ENCODE data around the gene HOXB7.

The HOXB7 gene

DNA sequence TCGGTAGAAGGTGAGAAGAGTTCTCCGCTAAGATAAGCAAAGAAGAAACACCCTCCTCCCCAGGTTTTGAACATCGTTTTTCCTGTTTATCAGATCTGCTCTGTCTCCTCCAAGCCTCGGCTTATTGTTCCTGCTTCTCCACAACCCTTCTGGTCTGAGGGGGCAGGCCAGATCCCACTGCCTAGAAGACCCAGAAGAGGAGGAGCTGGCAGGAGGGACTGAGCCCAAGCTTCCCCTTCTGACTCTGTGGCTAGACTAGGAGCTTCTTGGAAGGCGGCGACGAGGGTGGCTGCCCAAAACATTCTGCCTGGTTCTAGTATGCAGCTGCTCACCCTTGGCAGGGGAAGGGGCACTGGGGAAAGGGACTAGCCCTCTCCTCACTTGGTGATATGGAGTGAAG is 12.1 kb downstream of the HOXB7 start:
- H3K4me3 ChIP-seq (replicated peaks; ENCODE audit: low read depth, low read length), result no peak overlapping the region
- TF ChIP-seq, protein P1, sequence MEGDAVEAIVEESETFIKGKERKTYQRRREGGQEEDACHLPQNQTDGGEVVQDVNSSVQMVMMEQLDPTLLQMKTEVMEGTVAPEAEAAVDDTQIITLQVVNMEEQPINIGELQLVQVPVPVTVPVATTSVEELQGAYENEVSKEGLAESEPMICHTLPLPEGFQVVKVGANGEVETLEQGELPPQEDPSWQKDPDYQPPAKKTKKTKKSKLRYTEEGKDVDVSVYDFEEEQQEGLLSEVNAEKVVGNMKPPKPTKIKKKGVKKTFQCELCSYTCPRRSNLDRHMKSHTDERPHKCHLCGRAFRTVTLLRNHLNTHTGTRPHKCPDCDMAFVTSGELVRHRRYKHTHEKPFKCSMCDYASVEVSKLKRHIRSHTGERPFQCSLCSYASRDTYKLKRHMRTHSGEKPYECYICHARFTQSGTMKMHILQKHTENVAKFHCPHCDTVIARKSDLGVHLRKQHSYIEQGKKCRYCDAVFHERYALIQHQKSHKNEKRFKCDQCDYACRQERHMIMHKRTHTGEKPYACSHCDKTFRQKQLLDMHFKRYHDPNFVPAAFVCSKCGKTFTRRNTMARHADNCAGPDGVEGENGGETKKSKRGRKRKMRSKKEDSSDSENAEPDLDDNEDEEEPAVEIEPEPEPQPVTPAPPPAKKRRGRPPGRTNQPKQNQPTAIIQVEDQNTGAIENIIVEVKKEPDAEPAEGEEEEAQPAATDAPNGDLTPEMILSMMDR (IDR thresholded peaks at IDR 0.05; ENCODE audit: insufficient read depth, low read length, poor library complexity, severe bottlenecking), result no peak
- peaks cover 4% of the 10 kb centered on the region; the same call in 1 of the 2 replicates for H3K27me3 ChIP-seq (replicated peaks; ENCODE audit: control insufficient read depth, insufficient read depth, low read length)
- no peak for DNase-seq (ENCODE audit: extremely low read depth, insufficient read length)
- no peaks in the 10 kb centered on the region; the same call in 1 of the 2 replicates for H3K36me3 ChIP-seq (ENCODE audit: control insufficient read depth, insufficient read depth, low read length)

DNA sequence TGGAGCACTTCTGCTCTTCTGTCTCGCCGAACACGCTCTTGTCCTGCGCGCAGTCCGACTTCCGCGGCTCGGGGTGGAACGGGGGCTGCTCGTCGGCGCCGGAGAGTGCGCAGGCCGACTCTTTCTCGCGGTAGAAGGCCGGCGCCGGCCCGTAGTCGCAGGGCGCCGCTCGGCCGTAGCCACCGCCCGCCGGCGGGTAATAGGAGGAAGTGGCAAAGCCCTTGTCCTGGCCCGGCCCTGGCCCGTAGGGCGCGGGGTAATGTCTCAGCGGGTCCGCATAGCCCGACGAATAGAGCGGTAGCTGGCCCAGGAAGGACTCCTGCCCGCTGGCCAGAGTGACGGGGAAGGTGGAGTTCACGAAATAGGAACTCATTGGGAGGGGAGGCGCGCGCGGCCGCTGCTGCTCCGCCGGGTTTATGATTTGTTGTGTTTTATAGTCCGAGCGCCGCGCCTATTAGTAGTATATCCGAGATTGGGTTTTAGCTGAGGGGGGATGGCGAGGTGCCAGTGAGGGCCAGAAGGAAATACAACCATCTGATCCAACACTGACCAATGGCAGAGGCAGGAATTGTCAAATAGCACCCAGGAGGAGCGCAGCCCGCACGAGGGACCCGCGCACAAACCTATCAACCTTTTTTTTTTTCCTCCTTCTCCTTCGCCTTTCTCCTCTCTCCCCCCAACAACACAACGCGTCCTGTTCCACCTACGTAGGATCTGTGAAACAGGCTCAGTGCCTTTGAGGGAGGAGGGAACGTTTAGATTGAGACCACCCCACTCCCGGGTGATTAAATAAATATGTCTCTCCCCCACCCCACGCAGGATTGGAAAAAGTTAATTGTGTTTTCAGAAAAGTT is 12.8 kb downstream of the HOXB7 start:
- peak overlapping the region; percentile 57 for H3K4me3 ChIP-seq (replicated peaks; ENCODE audit: low read depth, low read length)
- no peaks in the 10 kb centered on the region; the same call in 1 of the 2 replicates for H3K36me3 ChIP-seq (ENCODE audit: control insufficient read depth, insufficient read depth, low read length)
- TF ChIP-seq, protein P1 (IDR thresholded peaks at IDR 0.05; ENCODE audit: insufficient read depth, low read length, poor library complexity, severe bottlenecking), result no peak
- peaks cover 4% of the 10 kb centered on the region; the same call in 1 of the 2 replicates for H3K27me3 ChIP-seq (replicated peaks; ENCODE audit: control insufficient read depth, insufficient read depth, low read length)
- DNase-seq (ENCODE audit: extremely low read depth, insufficient read length), result peak; percentile 72

DNA sequence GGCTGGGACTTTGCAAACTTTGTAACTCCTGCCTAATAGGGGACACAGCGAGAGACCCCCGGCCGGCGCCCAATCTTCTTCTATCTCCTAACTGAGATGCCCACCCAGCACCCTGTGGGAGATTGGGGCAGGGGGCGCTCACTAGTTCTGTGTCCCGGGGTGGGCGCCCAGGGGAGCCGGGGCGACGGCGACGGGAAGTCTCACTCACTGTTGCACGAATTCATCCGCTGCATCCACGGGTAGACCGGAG is 13.4 kb downstream of the HOXB7 start:
- Histone ChIP-seq H3K4me3 (replicated peaks; ENCODE audit: low read depth, low read length) (peak overlapping the region; percentile 57), H3K27me3 (replicated peaks; ENCODE audit: control insufficient read depth, insufficient read depth, low read length) (peaks cover 4% of the 10 kb centered on the region; the same call in 1 of the 2 replicates), H3K36me3 (ENCODE audit: control insufficient read depth, insufficient read depth, low read length) (no peaks in the 10 kb centered on the region; the same call in 1 of the 2 replicates)
- TF ChIP-seq, protein P1 (IDR thresholded peaks at IDR 0.05; ENCODE audit: insufficient read depth, low read length, poor library complexity, severe bottlenecking), result no peak
- no peak for DNase-seq (ENCODE audit: extremely low read depth, insufficient read length)

DNA sequence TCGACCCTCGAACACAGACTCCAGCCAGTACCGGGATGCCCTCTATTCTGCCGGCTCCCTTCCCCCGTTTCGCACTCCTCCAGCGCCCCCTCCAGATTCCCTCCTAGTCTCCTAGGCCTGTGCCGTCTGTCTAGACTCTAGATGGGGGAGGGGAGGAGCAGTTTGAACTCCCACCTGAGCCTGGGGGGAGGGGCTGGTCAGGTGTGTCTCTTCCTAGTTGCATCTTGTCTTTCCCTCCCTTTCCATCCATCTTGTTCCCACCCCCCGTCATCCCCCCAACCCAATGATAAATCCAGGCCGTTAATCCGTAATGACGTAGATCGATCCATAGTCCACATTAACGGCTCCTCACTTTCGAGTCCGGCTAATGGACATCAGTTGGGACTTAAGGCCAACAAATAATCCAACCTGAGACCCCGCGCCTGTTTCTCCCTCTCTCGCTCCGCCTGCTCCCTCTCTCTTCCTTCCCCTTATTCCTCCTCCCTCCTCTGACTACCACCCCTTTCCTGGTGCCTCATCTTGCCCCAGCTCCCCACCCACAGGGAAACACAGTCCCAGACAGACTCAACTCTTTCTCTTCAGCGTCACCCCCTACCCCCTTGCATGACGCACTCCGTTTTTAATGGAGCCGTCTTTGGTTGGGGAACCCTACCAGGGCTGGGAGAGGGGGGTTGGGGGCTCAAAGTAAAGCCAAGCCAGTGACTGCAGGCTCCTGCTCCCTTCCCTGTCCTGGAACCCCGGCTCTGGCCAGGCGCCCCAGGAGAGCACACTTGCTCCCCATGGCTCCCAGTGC is 13.9 kb downstream of the HOXB7 start:
- no peak for DNase-seq (ENCODE audit: extremely low read depth, insufficient read length)
- TF ChIP-seq, protein P1 (IDR thresholded peaks at IDR 0.05; ENCODE audit: insufficient read depth, low read length, poor library complexity, severe bottlenecking), result no peak
- Histone ChIP-seq H3K4me3 (replicated peaks; ENCODE audit: low read depth, low read length) (peak overlapping the region; percentile 57), H3K36me3 (ENCODE audit: control insufficient read depth, insufficient read depth, low read length) (no peaks in the 10 kb centered on the region; the same call in 1 of the 2 replicates), H3K27me3 (replicated peaks; ENCODE audit: control insufficient read depth, insufficient read depth, low read length) (peaks cover 4% of the 10 kb centered on the region; the same call in 1 of the 2 replicates)

DNA sequence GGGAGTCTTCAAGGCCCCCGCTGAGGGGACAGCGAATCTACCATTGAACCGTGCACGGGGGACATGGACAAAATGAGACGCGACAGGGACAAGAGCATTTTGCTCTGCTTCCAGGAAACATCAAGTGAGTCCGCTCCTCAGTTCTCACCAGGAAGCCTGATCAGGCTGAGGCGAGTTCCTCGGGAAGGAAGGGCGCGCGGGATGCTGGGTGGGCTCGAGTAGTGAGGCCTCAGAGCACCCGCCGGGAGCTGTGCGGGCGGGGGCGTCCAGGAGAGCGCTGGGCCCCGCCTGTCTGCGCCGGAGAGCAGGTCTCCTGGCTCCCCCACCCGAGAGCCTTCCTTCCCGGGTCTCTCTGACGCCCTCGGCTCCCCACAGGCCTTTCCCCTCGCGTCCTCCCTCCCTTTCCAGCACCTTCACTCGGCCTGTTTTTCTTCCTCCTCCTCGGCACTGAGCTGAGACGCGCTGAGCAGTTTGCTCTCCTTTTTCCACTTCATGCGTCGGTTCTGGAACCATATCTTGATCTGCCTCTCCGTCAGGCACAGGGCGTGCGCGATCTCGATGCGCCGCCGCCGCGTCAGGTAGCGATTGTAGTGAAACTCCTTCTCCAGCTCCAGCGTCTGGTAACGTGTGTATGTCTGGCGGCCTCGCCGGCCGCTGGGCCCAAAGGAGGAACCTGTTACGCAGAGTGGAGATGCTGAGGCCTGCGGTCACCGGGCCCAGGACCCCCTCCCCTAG is 14.7 kb downstream of the HOXB7 start:
- TF ChIP-seq, protein P1 (IDR thresholded peaks at IDR 0.05; ENCODE audit: insufficient read depth, low read length, poor library complexity, severe bottlenecking), result no peak
- no peaks in the 10 kb centered on the region; the same call in 1 of the 2 replicates for H3K36me3 ChIP-seq (ENCODE audit: control insufficient read depth, insufficient read depth, low read length)
- H3K4me3 ChIP-seq (replicated peaks; ENCODE audit: low read depth, low read length), result no peak overlapping the region
- no peak for DNase-seq (ENCODE audit: extremely low read depth, insufficient read length)
- peaks cover 4% of the 10 kb centered on the region; the same call in 1 of the 2 replicates for H3K27me3 ChIP-seq (replicated peaks; ENCODE audit: control insufficient read depth, insufficient read depth, low read length)

All from GM06990 (cell line).